T47D (cell line): ENCODE results near the gene PRR5L.

Experiments
- DNase-seq, 2 experiments: peaks; one replicate each; pipeline versions ENCODE4 v3.0.0 to v3.0.0-alpha.2; 2011 to 2012; ENCODE audit warnings: low read depth in 1 of 2, low spot score in 1 of 2
- JUND ChIP-seq: IDR thresholded peaks from 2 replicates; pipeline ENCODE4 v1.6.1; 2012; ENCODE audit warnings: low read depth
- in situ Hi-C: cut with HindIII; loops from 2 replicates; pipeline ENCODE4 v1.10.0; 2016; ENCODE audit warnings: low sequenced_read_pairs, low pct_unique_long_range_greater_than_20kb

PRR5L gene

DNA sequence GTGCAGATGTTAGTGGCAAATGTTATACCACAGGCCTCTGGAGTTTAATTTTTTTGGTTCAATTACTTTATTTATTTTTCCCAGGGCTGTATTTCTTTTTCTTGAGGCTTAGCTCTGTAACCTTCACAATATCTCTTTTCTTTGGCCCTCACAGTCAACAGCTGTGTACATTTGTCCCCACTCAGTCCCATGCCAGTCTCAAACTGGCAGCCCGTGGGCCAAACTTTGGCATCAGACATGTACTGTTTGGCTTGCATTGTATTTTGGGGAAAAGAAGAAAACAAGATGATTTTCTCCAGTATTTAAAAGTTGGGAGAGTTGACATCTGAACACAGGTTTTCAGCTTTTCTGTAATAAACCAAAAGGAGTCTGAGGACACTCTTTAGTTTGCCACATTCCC, 87.1 kb downstream of the PRR5L start:
- DNase-seq, result no peak
- no peak for TF ChIP-seq JUND
- in situ Hi-C loops, result no loop called here

DNA sequence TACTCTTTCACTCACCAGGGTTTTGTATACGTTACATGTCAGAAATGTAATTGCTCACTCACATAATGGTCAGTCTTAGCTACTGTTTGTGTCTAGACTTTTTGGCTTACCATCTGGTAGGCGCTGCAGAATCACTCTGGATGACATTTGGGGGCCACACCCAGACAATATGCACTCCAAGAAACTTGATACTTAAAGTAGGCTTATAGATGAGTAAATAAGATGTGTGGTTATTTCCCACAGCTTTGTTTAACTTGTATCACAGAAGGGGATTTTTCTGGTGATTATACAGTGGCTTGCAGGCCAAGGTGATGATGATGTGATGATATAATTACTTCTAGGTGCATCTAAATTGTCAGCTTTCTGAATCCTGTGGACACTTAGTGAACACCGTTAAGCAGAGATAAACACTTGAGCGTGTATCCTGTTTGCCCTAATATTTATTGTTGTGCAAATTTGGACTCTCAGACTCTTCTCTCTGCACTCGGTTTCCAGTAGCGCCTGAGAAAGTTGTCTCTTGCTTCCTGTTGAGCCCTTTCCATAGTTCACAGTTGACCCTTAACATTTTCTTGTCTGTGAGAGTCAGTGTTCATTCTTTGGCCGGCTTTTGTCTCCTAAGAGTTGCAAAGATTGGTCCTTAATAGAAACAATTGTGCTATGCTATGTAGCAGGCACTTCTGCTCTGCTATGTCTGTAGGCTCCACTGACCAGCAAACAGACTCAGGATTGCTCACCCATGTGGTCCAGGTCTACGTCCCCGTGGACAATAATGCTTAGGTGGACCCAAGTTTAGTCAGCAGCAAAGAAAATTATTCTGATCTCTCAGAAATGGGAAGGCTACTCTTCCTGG, 89.3 kb downstream of the PRR5L start:
- TF ChIP-seq JUND, result no peak
- in situ Hi-C loops, result no loop called here
- no peak for DNase-seq

DNA sequence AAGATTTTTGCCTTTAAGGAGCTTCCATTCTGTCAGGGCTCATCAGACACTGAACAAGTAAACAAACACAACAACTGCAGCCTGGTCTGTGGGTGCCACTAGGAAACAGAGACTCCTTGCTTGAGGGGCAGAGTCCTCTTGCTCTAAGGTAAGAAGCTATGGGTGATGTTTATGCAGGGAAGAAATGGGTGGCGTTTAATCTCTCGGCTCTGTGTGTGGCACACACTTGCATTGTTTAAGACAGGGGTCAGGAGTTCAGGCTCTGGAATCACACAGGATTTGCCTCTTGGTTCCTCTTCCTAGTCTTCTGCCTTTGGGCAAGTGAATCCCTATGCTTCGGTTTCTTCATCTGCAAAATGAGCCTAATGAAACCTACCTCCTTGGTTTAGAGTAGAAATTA, 90.3 kb downstream of the PRR5L start:
- no peak for DNase-seq
- in situ Hi-C loops, result no loop called here
- no peak for TF ChIP-seq JUND

DNA sequence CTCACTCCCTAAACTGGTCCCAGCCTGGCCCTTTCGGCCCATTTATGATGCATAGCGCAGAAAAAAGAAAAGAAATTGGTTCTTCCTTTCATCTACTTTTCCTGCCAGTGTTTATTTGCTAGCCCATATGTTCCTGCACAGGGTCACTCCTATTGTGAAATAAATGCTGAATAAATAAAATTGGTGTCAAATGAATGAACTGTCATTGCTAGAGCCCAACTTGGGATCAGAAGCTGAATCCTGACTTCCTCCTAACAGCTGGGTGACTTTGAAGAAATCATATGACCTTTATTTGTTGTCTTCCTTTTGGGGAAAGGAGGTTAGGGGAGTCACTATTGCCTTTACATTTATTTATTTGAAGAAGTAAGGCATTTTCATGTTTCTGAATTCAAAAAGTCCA, 92.0 kb downstream of the PRR5L start:
- DNase-seq, result no peak
- in situ Hi-C loops, result no loop called here
- no peak for TF ChIP-seq JUND

DNA sequence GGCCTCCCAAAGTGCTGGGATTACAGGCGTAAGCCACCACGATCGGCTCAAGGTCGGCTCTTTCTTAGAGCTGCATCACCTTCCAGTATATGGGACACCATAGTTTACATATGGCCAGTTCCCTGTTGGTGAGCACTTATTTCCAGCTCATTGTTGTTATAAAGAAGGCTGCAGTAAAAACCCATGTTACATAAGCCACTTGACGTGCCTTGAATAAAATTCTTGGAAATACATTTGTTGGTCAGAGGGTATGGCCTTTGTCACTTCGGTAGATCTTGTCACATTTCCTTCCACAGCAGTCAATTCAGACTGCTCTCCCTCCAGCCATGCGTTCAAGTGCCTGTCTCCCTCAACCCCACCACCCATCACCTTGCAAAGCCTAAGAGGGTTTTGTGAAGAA, 92.9 kb downstream of the PRR5L start:
- no peak for TF ChIP-seq JUND
- in situ Hi-C loops, result no loop called here
- DNase-seq, result no peak

DNA sequence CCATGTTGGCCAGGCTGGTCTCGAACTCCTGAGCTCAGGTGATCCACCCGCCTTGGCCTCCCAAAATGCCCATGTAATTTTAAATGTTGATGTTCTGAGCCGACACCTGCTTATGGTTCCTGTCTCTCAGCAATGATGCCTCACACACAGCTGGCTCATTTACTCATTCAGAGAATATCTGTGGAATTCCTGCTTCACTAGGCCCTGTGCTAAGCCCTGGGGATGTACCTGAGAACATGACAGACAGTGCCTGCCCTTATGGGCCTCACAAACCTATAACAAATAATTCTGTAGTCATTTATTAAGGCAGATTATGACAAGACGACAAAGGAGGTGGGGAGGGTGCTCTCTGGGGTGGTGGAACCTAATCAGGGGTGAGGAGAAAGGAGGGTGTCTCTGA, 93.7 kb downstream of the PRR5L start:
- TF ChIP-seq JUND, result no peak
- DNase-seq, result no peak
- in situ Hi-C loops, result no loop called here

DNA sequence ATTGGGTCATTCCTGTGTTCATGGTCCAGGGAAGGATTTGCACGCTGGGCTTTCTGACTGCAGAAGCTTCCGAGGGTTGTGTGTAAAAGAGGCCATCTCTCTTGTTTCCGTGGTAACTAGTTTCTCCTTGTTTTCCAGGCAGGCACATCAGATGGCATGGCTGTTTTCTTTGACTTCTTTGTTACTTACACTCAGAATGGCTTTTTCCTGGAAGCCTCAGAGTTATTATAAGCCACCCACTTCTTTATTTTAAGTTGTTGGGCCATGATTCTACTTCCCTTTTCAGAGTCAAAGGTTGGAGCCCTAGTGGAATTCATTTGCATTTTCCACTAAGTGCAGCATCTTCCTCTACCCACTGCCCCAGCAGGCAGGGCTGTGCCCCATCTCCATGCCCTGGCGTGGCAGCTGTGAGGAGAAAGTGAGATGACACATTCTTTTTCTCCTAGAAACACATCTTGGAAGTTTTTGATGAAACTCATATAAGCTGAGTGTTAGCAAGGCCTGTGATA, 94.9 kb downstream of the PRR5L start:
- in situ Hi-C loops, result no loop called here
- no peak for TF ChIP-seq JUND
- DNase-seq, result no peak

DNA sequence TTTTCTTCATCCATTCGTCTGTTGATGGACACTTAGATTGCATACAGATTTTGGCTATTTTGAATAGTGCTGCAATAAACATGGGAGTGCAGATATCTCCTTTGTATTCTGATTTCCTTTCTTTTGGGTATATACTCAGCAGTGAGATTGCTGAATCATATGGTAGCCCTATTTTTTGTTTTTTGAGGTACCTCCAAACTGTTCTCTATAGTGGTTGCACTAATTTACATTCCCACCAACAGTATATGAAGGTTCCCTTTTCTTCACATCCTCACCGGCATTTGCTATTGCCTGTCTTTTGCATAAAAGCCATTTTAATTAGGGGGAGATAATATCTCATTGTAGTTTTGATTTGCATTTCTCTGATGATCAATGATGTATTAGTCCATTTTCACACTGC, 96.1 kb downstream of the PRR5L start:
- no peak for DNase-seq
- no peak for TF ChIP-seq JUND
- in situ Hi-C loops, result no loop called here

DNA sequence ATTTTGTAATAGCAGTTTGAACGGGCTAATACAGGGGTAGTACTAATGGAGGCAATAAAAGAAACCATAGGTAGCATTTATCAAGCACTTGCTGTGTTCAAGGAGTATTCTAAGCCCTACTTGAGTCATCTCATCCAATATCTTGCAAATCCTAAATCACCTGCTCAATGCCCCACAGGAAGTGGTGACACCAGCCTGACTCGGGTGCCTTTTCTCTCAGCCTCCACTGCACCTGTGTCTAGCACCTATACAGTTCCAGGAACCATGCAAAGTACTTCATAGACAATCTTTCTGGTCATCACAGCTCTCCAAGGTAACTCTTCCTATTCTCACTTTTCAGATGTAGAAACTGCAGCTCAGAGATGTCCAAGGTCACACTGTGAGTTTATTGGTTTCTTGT, 98.0 kb downstream of the PRR5L start:
- DNase-seq, result no peak
- in situ Hi-C loops, result no loop called here
- TF ChIP-seq JUND, result no peak

DNA sequence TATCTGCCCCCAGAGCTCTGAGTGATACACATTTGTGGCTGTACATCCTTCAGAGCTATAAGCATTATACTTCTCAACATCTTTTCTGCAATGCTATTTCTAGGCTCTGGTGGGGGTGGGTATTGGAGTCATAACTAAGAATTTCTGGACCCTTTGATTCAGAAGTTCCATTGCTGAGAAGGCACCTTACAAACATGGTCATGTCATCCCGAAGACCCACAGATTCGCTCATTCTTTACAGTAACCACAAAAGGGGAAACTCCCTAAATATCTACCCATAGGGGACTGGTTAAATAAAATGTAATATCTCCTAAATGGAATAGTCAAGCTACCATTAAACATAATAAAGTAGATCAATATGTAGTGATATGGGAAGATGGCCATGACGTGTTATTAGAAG, 98.8 kb downstream of the PRR5L start:
- in situ Hi-C loops, result no loop called here
- TF ChIP-seq JUND, result no peak
- DNase-seq, result no peak

DNA sequence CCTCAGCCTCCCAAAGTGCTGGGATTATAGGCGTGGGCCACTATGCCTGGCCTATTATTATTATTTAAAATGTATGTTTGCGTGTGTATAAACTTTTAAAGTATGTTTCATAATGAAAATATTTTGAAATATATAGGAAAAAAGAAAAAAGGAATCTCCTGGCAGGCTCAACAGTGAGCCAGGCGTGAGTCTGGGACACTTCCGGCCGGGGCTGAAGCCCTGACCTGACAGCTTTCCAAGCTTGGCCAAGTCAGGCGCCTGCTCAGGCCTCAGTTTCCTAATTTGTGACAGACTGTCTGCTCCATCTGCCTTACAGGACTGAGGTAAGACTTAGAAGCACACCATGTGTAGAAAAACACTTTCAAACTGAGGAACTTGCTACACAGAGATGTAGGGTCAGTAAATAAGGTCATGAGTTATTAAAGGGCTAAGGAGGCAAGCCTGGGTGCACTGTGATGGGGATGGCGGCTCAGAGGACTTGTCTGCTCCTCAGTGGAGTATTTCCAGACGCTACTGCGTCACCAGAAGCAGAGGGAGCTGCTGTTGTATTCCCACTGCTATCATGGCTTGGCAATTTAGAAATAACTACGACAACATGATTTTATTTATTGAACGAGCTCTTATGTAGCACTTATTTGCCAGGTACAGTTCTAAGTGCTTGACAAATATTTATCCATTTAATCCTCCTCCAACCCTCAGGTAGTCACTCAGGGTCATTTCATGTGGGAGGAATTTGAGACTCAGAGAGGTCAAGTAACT, 100.1 kb downstream of the PRR5L start:
- DNase-seq, result no peak
- in situ Hi-C loops, result no loop called here
- TF ChIP-seq JUND, result no peak

DNA sequence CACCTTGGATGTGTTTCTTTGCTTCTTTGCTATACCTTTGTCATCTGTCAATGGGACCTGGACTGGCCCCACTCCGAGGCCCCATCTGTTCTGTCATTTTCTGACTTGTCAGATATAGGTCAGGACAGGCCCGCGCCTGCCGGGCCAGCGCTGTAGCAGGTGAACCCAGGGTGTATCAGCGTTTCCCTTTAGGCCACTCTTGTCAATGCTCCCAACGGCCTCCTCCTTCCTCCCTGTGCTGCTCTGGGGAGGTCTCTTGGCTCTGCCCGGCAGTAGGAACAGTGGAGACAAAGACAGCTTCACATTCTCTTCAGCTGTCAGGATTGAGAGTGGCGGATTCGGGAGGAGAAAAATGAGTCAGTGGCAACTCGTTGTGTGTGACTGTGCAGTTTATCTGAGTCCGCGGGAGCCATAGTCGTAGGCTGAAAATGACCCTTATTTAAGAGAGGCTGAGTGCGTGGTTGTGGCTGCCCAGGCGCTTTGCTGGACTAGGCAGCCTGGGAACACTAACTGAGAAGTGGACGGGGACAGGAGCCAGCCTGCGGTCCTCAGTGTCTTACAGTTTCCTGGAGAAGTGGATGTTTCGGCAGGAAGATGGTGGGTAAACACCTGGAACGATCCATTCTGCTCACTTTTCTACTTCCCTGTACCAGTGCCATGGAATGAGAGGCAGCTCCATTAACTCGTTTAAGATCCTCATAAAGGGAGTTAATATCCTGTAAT, 102.3 kb downstream of the PRR5L start:
- in situ Hi-C loops, result no loop called here
- no peak for TF ChIP-seq JUND
- no peak for DNase-seq

DNA sequence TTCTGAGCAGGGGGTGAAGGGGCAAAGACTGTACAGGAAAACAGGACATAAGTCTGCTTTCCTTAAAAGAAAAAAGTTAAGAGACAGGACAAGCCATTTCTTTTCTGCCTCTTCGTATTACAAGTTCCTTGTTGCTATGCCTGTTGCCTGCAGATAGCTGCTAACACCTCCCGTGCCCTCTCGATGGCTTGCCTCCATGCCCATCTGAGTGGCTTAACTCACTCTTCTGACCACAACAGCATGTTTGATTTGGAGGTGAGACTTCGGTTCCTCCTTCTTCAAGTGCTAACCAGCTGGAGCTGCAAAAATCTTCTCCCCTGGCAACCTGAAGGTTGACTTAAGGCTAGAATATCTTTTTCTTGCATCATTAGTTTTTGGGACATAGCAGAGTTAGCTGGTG, 103.1 kb downstream of the PRR5L start:
- in situ Hi-C loops, result no loop called here
- no peak for DNase-seq
- TF ChIP-seq JUND, result no peak
